Stimulated activated CD8-positive, alpha-beta memory T cell treated with anti-CD3 and anti-CD28 coated beads, Interleukin-15, amount 100 ng/mL, for 24 hours (primary cell): ENCODE data around the gene MYO7B.
"Not testable (repeated sequence)": the region's sequence is repeated elsewhere in the genome, so short reads cannot be mapped to it uniquely, and the experiment has no call there.

ENCODE experiments used
- DNase-seq: peaks from one replicate; pipeline ENCODE4 v3.0.0-alpha.2; 2020; ENCODE audit warnings: low read depth

MYO7B gene

DNA sequence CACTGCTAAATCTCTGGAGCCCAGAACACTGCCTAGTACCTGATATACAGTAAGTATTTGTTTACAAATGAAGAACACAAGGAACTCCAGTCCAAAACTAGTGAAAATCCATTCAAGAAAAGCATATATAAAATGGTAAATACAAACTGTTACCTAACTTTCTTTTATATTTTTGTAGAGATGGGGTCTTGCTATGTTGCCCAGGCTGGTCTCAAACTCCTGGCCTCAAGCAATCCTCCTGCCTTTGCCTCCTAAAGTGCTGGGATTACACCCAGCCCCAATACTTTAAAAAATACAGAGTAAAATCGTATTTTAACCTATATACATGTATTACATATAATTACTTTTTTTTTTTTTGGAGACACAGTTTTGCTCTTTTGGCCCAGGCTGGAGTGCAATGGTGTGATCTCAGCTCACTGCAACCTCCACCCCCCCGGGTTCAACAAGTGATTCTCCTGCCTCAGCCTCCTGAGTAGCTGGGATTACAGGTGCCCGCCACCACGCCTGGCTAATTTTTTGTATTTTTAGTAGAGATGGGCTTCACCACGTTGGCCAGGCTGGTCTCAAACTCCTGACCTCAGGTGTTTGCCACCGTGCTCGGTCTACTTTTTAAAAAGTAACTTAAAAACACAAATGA, 11.2 kb upstream of the MYO7B start:
- not testable (repeated sequence) for DNase-seq

DNA sequence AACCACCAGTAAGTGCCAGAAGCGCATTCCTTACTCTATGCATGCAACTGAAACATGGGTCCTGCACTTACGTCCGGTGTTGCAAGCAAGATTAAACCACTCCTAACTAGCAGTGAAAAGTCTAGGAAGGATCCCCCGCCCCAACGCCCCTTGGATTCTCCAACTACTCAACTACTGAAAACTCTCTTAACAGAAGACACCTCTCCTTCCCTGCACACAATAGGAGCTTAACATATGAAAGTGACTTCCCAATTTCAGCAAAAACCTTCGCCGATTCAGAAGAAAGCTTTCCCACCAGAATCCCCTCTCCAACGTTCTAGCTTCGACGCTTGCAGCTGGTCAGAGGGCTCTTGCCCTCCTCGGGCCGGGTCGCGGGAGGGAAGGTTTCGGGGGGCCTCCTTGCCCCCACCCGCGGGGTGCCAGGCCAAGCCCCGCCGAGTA, 9.8 kb upstream of the MYO7B start:
- no peak for DNase-seq

DNA sequence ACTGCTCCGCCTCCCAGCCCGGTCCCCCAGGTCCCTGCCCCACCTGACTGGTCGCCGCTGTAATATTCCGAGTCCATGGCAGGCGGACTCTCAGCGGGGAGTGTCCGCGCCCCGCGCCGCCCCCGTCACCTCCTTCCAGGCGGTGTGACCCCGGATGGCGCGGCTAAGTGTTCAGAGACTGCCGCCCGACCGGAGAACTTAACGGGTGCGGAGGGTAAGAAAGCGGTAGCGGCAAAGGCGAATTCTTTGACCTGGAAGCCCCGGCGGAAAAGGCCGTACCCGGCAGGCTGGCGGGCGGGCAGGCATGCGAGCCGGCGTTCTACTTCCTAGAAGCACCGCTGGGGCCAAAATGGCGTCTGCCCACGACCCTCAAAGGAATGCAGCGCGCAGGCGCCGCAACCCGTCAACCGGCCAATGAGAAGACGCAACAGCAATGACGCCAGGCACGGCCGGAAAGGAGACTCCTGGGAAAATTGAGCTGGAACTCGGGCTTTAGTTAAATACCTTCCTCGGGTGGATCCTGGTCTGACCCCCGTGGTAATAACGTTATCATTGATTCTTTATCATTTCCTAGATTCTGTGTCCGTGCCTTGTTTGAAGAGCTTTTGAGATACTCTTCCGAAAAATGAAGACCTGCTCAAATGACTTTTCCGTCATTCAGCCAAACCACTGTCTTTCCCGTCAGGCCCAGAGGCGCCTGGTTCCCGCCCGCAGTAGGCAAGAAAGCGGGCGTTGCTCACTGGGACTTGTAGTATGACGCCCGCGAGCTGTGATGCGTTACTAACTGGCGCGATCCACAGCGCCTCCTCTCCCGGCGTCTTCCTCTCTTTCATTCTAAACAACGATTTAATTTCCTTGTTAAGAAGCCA, 9.1 kb upstream of the MYO7B start, which contains the start of gene IWS1:
Gene IWS1 (minus strand): TSS at position 358 of the 869 bp plus-strand sequence. CDS start 281 bp downstream, at position 77.
- peak; percentile 86 for DNase-seq

DNA sequence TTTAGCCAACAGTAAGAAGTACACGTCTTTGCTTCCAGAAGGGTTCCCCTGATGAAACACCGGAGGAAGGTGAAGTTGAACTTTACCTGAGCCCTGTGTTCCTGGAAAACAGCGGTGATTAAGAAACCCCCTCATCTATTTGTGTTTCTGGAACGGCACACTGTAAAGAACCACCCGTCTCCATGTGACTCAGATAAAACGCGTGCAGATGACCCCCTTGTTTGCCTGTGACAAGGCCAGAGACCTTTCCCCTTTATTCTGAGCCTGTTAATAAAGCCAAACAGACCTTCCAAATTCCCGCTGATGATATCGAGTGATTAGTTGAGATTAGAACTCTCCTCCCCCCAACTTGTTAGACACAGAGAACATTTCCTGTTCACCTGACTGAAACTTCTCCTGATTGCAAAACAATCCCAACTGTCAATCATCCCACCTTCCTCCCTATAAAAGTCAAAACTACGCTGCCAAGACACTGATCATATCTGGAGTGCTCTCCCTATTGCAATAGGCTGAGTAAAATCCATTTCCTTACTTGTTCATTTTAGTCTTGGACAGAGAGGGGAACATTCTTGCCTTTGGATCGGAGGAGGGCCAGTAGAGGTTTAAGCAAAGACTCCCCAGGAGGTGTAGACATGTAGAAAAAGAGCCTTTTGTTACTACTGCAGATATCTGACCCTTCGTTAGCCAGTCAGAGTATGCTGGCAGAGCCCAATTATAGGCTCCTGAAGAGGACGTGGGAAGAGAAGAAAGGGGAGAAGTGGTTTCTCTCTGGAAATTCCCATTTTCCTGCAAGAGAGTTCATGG, 8.3 kb upstream of the MYO7B start:
- DNase-seq: no peak

DNA sequence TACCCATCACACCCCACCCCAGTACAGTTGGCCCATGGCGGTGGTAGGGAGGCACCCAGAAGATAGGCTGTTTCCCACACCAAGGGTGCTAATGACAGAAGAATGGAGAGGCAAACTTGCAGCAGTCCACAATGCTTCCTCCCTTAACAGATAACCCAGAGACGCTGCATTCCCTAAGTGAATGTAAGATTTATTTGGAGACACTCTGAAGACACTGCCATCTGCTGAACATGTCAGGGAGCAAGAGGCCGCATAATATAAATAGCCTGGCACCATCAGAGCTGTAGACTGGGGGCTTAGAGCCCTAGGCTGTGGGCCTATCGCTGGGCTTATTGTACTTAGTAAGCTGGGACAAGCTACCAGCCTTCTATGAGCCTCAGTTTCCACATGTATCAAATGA, 7.0 kb upstream of the MYO7B start:
- DNase-seq: no peak

DNA sequence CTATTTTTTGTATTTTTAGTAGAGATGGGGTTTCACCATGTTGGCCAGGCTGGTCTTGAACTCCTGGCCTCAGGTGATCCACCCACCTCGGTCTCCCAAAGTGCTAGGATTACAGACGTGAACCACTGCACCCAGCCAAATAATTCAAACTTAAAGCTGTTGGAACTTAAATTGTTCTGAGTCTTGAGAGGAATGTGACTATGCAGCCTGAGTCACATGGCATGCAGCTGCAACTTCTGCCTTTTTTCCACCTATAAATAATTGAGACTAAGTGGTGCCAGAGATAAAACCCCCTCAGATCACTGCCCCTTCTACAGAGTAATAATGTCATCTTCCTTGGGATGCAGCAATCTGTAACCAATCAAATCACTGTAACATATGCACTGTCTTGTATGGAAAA, 6.1 kb upstream of the MYO7B start:
- not testable (repeated sequence) for DNase-seq

DNA sequence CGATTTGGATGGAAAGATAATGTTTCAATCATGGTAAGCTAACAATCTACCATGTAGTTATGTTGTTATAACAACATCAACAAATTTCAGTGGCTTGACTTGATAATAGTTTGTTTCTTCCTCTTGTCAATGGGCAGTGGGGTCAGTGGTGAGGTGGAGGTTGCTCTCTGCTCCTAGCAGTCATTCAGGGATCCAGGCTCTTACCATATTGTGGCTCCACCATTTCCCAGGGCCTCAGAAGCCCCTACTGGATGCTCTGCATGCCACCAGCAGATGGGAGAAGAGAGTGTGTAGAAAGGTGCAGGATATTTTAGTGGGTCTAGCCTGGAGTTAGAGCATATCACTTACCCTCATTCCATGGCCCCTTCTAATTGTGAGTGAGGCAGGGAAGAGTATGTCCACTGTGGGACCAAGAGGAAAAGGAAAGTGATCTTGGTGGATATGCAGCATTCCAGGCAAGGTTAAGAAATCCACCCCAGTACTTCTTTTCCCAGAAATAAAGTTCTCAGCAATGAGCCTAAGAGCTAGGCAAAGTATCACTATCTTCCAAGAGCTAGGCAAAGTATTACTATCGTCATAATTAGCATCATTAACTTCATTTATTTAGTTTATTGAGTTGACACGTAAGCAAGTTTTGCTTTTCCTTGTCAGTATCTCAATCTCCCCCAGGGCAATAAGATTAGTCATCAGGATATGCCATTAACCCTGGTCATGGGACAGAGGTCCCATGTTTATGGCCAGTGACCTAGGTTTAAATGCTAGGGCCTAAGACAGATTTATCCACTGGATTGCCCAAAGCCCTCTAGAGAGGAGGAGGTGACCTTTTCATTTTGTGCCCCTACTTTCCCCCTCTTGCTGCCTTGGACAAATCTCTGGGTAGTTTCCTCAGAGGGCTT, 5.0 kb upstream of the MYO7B start:
- no peak for DNase-seq

DNA sequence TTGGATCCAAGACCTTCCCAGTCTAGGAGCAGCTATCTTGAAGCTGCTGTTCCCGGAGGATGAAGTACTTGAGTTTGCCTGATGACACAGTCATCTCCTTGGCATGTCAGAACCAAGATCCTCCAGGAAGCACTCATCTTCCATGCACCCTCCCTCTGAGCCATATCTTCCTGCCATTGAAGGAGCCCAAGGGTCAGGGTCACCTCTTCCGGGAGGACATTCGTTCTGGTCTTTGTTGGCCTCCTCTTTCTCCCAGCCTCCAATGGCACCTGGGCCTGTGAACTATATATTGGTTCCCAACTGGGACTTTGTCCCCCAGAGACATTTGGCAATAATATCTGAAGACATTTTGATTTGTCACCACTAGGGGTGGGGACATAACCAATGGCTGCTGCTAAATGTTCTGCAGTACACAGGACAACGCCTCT, 4.2 kb upstream of the MYO7B start:
- DNase-seq: no peak

DNA sequence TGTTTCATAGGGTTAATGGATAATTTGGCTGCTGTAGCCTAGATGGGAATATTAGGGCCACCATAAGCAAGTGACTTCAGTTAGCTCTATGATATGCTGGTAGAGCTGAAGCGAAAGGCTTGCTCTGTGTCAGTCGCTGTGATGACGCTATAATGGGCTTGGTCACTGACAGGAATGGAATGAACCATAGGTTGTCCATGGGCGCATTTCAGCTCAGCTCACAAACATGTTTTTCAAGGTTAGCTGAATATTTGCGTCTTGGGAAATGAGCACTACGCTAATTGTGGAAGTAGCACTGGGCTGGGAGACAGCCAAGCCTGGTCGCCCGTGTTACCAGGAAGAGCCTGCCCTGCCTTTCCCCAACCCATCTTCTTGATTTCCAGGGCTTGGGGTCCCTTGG, 3.2 kb upstream of the MYO7B start:
- DNase-seq: no peak

DNA sequence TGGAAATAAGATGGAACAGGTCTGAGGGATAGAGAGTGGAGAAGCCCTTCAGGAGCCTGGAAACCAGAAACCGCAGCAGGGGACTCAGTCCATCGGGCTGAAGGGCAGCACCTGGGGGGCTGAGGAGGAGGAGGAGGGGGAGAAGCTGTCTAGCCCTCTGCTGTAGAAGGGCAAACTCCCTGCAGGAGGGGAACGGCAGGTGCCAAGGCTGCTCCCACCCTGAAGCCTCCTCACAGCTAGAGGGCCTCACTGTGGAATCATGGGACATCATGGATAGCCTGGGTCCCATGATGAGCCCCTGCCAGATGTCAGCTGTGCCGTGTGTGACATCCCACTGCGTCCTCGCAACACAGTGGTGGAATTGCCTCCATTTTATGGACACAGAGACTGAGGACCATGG, 435 bp downstream of the MYO7B start:
- no peak for DNase-seq

DNA sequence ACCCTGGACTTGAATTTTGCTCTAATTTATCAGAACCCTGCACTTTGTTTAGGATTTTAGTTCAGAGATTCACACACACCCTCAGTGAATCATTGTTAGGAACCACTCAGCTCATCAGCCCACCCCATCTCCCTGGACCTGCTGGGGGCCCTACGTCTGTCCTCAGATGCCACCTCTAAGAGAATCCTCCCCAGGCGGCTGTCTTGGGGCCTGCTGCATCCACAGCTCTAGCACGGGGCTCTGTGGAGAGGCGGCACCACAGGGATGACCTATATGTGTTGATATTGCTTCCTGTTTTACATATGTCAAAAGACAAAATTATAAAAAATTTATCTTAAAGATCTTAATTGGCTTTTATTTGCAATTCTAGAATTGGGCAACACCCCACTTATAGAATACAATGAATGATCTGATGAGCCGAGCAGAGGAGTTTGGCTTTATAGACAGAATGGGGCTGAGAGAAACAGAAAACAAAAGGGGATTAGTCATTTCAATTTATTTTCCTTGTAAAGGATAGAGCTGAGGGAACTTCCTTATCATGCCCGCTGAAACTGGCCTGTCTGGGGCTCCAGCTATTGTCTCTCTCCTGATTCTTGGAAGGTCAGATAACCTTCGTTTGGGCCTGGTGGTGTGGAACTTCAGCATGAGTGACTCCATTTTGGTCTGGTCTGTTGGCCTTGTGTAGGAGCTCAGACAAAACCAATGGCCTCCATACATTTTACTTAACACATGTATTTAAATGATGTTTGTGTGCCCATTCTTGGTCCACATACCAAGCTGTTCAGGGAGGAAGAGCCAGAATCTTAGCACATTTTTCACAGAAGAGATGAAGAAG, 1.4 kb downstream of the MYO7B start:
- no peak for DNase-seq

DNA sequence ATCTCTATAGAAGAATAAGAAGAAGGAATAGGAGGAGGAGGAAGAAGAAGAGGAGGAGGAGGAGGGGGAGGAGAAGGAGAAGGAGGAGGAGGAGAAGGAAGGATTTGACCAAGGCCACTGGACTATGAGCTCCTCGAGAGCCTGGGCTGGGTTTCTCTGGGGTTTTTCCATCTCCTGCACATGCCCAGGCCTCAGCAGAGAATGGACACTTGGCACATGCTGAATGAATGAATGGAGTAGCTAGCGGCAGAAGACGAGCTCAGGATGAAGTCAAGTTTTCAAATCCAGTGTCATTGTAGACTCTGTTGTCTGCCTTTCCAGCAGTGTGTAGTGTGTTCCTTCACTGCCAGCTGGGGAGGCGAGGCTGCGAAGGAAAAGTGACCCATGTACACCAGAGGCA, 2.2 kb downstream of the MYO7B start:
- DNase-seq: no peak

DNA sequence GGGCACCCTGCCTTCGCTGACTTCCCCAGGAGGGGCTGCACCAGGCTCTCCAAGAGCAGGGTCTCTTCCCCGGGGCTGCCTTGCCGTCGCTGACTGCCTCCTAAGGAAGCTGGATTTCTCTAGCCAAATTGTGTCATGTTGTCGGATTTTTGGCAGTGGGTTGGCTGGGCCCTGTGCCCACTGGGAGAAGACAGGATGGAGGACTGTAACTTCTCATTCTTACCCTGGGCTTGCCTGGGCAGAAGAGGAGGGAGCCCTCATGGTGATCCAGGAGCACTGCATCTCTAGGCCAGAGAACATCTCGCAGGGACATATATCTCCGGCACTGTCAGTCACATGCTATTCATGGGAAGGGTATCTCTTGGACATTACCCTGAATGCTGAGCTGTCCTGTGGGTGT, 6.3 kb downstream of the MYO7B start:
- DNase-seq: no peak

DNA sequence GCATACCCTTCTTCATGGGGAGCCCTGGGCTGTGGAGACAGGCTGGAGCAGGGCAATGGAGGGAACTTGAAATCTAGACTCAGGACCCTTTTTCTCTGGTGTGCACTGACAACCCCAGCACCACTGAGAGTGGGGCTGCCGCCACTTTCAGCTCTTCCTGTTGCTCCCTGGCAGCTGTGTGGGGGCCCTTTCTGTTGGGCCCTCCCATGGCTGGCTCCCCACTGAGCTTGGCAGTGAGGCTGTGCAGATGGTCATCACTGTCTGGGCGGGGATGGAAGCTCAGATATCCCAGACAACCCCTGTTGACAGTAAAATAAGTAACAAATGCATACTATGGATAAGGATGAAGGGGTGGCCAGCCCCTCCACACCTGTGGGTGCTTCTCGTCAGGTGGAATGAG, 6.7 kb downstream of the MYO7B start:
- no peak for DNase-seq

DNA sequence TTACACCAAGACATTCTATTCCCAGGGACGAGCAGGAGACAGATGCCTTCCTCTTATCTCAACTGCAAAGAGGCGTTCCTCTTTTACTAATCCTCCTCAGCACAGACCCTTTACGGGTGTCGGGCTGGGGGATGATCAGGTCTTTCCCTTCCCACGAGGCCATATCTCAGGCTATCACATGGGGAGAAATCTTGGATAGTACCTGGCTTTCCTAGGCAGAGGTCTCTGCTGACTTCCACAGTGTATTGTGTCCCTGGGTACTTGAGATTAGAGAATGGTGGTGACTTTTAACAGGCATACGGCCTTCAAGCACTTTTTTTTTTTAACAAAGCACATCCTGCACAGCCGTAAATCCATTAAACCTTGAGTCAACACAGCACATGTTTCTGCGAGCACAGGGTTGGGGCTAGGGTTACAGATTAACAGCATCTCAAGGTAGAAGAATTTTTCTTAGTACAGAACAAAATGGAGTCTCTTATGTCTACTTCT, 7.6 kb downstream of the MYO7B start:
- not testable (repeated sequence) for DNase-seq

DNA sequence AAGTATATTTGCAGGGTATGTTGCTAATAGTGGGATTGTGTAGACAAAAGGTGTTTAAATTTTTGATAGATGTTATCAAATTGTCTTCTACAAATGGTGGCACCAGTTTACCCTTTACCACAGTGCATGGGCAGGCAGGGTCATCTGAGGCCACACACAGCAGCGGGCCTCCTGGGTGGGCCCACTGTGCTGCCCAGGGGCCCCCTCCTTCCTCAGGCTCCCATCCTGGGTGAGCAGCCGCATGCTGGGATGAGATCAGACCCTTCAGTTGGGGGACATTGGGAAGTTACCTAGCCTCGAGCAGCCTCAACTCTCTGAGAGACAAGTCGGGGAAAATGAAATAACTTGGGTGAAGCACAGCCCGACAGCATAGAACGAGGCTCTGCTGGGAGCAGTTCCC, 9.7 kb downstream of the MYO7B start:
- no peak for DNase-seq

DNA sequence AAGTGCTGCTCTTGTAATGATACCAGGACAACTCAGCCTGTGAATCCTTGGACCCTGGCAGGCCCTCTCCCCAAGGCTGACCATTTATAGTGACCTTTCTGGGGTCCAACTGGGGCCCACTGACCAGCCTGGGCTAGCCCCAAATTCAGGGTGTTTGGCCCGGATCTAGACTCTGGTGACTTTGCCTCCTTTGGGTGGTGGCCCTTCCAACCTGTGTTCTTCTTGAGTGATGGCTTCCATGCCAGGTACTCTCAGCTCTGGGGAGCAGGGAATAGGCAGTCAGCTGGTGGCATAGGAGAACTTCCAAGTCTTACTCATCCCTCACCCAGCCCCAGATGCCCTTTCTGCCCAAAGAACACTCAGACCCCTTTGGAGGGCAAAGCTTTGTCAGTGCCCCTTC, 10.3 kb downstream of the MYO7B start:
- DNase-seq: no peak

DNA sequence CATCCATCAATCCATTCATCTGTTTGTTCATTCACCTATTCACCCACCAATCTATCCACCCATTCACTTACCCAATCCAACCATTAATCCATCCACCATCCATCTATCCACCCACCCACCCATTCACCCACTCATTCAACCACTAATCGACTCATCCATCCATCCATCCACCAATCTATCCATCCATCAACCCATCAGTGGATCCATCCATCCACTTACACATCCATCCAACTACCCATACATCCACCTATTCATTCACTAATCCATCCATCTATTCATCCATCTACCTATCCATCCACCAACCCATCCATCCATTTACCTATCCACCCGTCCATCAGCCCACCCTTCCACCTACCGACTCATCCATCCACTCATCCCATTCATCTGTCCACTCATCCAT, 11.3 kb downstream of the MYO7B start:
- no peak for DNase-seq

DNA sequence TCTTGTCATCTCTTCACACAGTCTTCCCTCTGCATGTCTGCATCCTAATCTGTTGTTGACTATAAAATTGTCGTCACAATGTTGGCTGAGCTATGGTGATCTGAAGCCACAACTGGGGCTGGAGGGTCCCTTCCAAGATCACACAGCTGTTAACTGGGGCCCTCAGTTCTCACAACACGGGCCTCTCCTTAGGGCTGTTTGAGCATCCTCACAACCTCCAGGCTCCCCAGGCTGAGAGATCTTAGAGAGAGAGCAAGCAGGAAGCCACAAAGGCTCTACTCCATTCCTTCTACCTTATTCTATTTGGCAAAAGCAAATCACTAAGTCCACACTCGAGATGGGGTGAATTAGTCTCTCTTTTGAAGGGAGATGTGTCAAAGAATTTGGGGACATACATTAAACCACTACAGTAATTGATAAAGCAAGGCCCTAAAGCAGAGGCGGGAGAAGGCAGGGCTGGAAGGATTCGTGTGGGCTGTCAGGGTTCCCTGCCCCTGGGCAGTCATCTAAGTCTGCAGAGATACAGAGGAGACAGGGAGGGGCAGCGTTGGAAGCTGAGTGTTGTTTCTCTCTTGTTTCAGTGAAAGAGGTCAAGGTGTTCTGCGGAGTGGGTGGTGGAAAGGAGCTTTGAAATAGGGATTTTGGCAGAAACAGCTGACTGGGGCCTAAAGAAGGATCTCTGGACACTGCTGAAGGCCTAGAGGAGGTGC, 15.9 kb downstream of the MYO7B start:
- DNase-seq: no peak

DNA sequence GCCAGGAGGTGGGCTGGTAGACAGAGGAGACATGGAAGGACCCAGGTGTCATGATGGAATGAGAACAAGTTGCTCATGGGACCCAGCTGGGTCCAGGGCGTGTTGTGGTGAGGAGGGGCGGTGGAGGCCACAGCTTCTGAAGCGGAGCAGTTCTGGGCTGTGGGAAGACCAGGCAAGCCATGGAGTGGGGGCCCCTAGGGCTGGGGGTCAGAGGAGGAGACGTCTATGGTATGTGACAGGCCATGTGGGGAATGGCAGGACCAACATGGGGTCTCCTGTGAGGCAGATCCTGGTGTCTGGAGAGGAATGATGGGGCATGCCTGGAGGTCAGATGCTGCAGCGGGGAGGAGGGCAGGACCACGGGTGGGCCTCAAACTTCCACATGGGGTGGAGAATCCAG, 16.9 kb downstream of the MYO7B start:
- no peak for DNase-seq
